Trophoblast cell (in vitro differentiated cells and primary cell): ENCODE measurements around the gene MT1HL1.

ENCODE experiments used
- DNase-seq, 2 donors: peaks; one replicate each; pipeline ENCODE4 v3.0.0-alpha.2; 2016
- H2AFZ ChIP-seq: 2 replicates; pipeline ENCODE4 v1.6.1; 2013; ENCODE audit warnings: low read length, moderate library complexity, mild to moderate bottlenecking; ENCODE audit not compliant: insufficient read depth, poor library complexity
- H2AK5ac ChIP-seq: 2 replicates; pipeline ENCODE4 v1.6.1; 2013; ENCODE audit warnings: mild to moderate bottlenecking, low read length
- H2BK120ac ChIP-seq: 2 replicates; pipeline ENCODE4 v1.6.1; 2013; ENCODE audit warnings: low read length, mild to moderate bottlenecking, moderate library complexity; ENCODE audit not compliant: insufficient read depth, poor library complexity
- H2BK12ac ChIP-seq: 2 replicates; pipeline ENCODE4 v1.6.1; 2013; ENCODE audit warnings: mild to moderate bottlenecking, low read length, moderate library complexity
- H2BK5ac ChIP-seq: 2 replicates; pipeline ENCODE4 v1.6.1; 2013; ENCODE audit warnings: low read length, low read depth, moderate library complexity, mild to moderate bottlenecking; ENCODE audit not compliant: poor library complexity
- H3K14ac ChIP-seq: 2 replicates; pipeline ENCODE4 v1.6.1; 2013; ENCODE audit warnings: mild to moderate bottlenecking, low read length
- H3K18ac ChIP-seq: 2 replicates; pipeline ENCODE4 v1.6.1; 2013; ENCODE audit warnings: mild to moderate bottlenecking, low read length
- H3K23ac ChIP-seq: 2 replicates; pipeline ENCODE4 v1.6.1; 2013; ENCODE audit warnings: low read length
- H3K27ac ChIP-seq: 2 replicates; pipeline ENCODE4 v1.5.1; 2013; ENCODE audit warnings: low read depth, mild to moderate bottlenecking, inconsistent platforms, low read length, moderate library complexity
- H3K27me3 ChIP-seq: 2 replicates; pipeline ENCODE4 v1.6.1; 2013; ENCODE audit warnings: inconsistent platforms, mild to moderate bottlenecking, low read length, moderate library complexity; ENCODE audit not compliant: insufficient read depth
- H3K36me3 ChIP-seq, 2 experiments: 1 replicate in 1 of 2; 2 replicates in 1 of 2; pipeline ENCODE4 v1.6.1; 2013; ENCODE audit warnings: low read length in 2 of 2, mild to moderate bottlenecking in 2 of 2, moderate library complexity in 1 of 2; ENCODE audit not compliant: insufficient read depth in 2 of 2, control insufficient read depth in 1 of 2
- H3K4ac ChIP-seq: 2 replicates; pipeline ENCODE4 v1.6.1; 2013; ENCODE audit warnings: low read depth, mild to moderate bottlenecking, low read length, moderate library complexity
- H3K4me1 ChIP-seq, 2 experiments: 1 replicate in 1 of 2; 2 replicates in 1 of 2; pipeline ENCODE4 v1.6.1; 2013; ENCODE audit warnings: low read length in 2 of 2, mild to moderate bottlenecking in 2 of 2, moderate library complexity in 1 of 2; ENCODE audit not compliant: insufficient read depth in 2 of 2, control insufficient read depth in 1 of 2
- H3K4me2 ChIP-seq: 2 replicates; pipeline ENCODE4 v1.6.1; 2013; ENCODE audit warnings: inconsistent platforms, mild to moderate bottlenecking, low read length, moderate library complexity
- H3K4me3 ChIP-seq: 2 replicates; pipeline ENCODE4 v1.5.1; 2013; ENCODE audit warnings: mild to moderate bottlenecking, low read depth, low read length, inconsistent platforms
- H3K79me1 ChIP-seq: one replicate; pipeline ENCODE4 v1.6.1; 2013; ENCODE audit warnings: low read length
- H3K79me2 ChIP-seq: 2 replicates; pipeline ENCODE4 v1.6.1; 2013; ENCODE audit warnings: low read length, mild to moderate bottlenecking; ENCODE audit not compliant: control insufficient read depth, insufficient read depth, poor library complexity
- H3K9ac ChIP-seq: 2 replicates; pipeline ENCODE4 v1.6.1; 2013; ENCODE audit warnings: mild to moderate bottlenecking, low read length
- H3K9me3 ChIP-seq: 2 replicates; pipeline ENCODE4 v1.6.1; 2013; ENCODE audit warnings: low read depth, mild to moderate bottlenecking, control low read depth, inconsistent platforms, low read length; ENCODE audit not compliant: insufficient read depth
- H4K12ac ChIP-seq: 2 replicates; pipeline ENCODE4 v1.6.1; 2013; ENCODE audit warnings: low read depth, mild to moderate bottlenecking, low read length, moderate library complexity
- H4K8ac ChIP-seq: 2 replicates; pipeline ENCODE4 v1.6.1; 2013; ENCODE audit warnings: low read depth, mild to moderate bottlenecking, low read length, moderate library complexity
- H4K91ac ChIP-seq: one replicate; pipeline ENCODE4 v1.6.1; 2013; ENCODE audit warnings: low read depth, mild to moderate bottlenecking, low read length, moderate library complexity
- WGBS: extraction: QIAGEN DNeasy Blood & Tissue Kit; methylation state at CpG from one replicate; pipeline ENCODE4 v1.1.7; 2013; ENCODE audit warnings: missing lambda C conversion rate; ENCODE audit not compliant: insufficient read length, insufficient coverage; ENCODE audit errors: extremely low coverage; 5-methylcytosine and 5-hydroxymethylcytosine counted together

Gene MT1HL1

GRCh38 chr1:237035759-237036158 lies 31.5 kb upstream of the MT1HL1 start:
- Histone ChIP-seq H3K9ac (no peak overlapping the region), H3K4me2 (no peak overlapping the region), H2BK12ac (no peak overlapping the region), H3K79me2 (peaks cover 3% of the 10 kb centered on the region), H2AK5ac (no peak overlapping the region), H4K91ac (no peak overlapping the region), H3K14ac (no peak overlapping the region), H3K27me3 (no peaks in the 10 kb centered on the region), H3K4me1 (peaks cover 7 to 14% of the 10 kb centered on the region in 2 experiments), H3K23ac (no peak overlapping the region), H2BK5ac (no peak overlapping the region), H4K12ac (no peak overlapping the region), H3K9me3 (peaks cover 2% of the 10 kb centered on the region), H3K4me3 (no peak overlapping the region), H3K36me3 (no peaks in the 10 kb centered on the region), H3K27ac (no peak overlapping the region), H3K18ac (no peak overlapping the region), H3K79me1 (peaks cover 9% of the 10 kb centered on the region), H4K8ac (no peak overlapping the region), H2BK120ac (no peak overlapping the region), H3K4ac (no peak overlapping the region), H2AFZ (no peak overlapping the region)
- no CpG with 5 or more reads among the region's 1 CpG for WGBS
- DNase-seq = no peak

- H3K4me2 ChIP-seq = no peak overlapping the region
- no peak overlapping the region for H4K91ac ChIP-seq
- H3K9ac ChIP-seq = no peak overlapping the region
- H3K23ac ChIP-seq = no peak overlapping the region
- no peak overlapping the region for H3K18ac ChIP-seq
- H2BK5ac ChIP-seq = no peak overlapping the region
- H2BK12ac ChIP-seq = no peak overlapping the region
- no peak overlapping the region for H4K12ac ChIP-seq
- DNase-seq = no peak
- H3K79me2 ChIP-seq = peaks cover 3% of the 10 kb centered on the region
- H3K4ac ChIP-seq = no peak overlapping the region
- H2BK120ac ChIP-seq = no peak overlapping the region
- no peak overlapping the region for H4K8ac ChIP-seq
- no CpG with 5 or more reads among the region's 4 CpGs for WGBS
- no peak overlapping the region for H3K4me3 ChIP-seq
- H3K36me3 ChIP-seq = no peaks in the 10 kb centered on the region
- H3K14ac ChIP-seq = no peak overlapping the region
- no peaks in the 10 kb centered on the region for H3K27me3 ChIP-seq
- H3K9me3 ChIP-seq = peaks cover 2% of the 10 kb centered on the region
- H3K4me1 ChIP-seq = peaks cover 7 to 14% of the 10 kb centered on the region in 2 experiments
- no peak overlapping the region for H2AK5ac ChIP-seq
- H3K79me1 ChIP-seq = peaks cover 10% of the 10 kb centered on the region
- H3K27ac ChIP-seq = no peak overlapping the region
- no peak overlapping the region for H2AFZ ChIP-seq
Measured at GRCh38 chr1:237033804-237034203, 29.6 kb upstream of the MT1HL1 start.

DNA sequence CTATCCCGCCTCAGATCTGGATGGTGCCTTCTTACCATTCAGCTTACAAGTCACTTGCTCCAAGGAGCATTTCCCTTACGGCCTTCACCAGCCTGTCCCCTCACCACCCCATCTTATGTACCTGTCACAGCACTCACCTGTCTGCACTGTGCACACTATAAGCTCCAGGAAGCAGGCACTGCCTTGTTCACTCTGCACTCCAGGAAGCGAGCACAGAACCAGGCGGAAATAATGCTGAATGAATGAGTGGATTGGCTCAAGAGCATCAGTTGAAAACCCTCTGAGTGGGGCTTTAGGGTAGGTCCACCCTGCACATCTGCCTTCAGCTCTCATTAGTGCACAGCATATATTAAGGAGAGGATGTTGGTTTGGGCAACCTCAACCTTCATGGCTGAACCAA lies 28.8 kb upstream of the MT1HL1 start:
- Histone ChIP-seq H2AK5ac (peak overlapping the region; percentile 21), H3K18ac (no peak overlapping the region), H3K23ac (no peak overlapping the region), H4K91ac (peak overlapping the region; percentile 76), H3K4ac (no peak overlapping the region), H2BK120ac (peak overlapping the region; percentile 20), H3K4me2 (no peak overlapping the region), H2BK12ac (peak overlapping the region; percentile 89), H2BK5ac (peak overlapping the region; percentile 27), H3K14ac (peak overlapping the region; percentile 71), H4K8ac (peak overlapping the region; percentile 30), H3K4me1 (peaks cover 7 to 14% of the 10 kb centered on the region in 2 experiments), H2AFZ (no peak overlapping the region), H3K79me2 (peaks cover 3% of the 10 kb centered on the region), H4K12ac (no peak overlapping the region), H3K79me1 (peaks cover 12% of the 10 kb centered on the region), H3K4me3 (no peak overlapping the region), H3K27ac (no peak overlapping the region), H3K36me3 (no peaks in the 10 kb centered on the region), H3K9me3 (peaks cover 2% of the 10 kb centered on the region), H3K9ac (no peak overlapping the region), H3K27me3 (no peaks in the 10 kb centered on the region)
- whole genome bisulfite sequencing = no CpG with 5 or more reads among the region's 4 CpGs
- no peak for DNase-seq

DNA sequence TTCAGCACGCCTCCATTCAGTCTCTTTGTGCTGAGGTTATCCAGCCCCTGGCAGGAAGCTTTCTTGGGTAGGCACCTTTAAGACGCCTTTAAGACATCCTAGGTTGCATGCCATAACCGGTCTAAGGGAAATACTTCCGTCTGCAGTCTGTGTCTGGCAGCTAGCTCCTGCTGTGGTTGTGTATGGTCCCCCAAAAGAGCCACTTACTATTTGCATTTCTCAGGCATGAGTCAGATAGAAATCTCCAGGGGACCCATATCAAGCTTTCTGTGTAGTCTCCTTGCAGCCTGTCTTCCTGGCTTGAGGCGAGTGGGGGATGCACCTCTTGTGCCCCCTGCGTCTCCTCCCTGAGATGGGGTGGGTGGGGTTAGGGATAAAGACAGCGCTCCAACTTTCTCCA lies 27.8 kb upstream of the MT1HL1 start:
- Histone ChIP-seq H2BK12ac (peak overlapping the region; percentile 42), H2BK5ac (peak overlapping the region; percentile 71), H3K4me1 (peaks cover 11 to 14% of the 10 kb centered on the region in 2 experiments), H3K14ac (peak overlapping the region; percentile 79), H3K36me3 (no peaks in the 10 kb centered on the region), H3K9ac (no peak overlapping the region), H3K79me2 (peaks cover 3% of the 10 kb centered on the region), H3K4ac (peak overlapping the region; percentile 49), H4K91ac (peak overlapping the region; percentile 76), H3K27me3 (no peaks in the 10 kb centered on the region), H3K4me3 (no peak overlapping the region), H3K23ac (no peak overlapping the region), H3K9me3 (peaks cover 2% of the 10 kb centered on the region), H2BK120ac (peak overlapping the region; percentile 84), H4K8ac (peak overlapping the region; percentile 66), H2AFZ (peak overlapping the region; percentile 28), H4K12ac (peak overlapping the region; percentile 22), H3K79me1 (peaks cover 12% of the 10 kb centered on the region), H3K27ac (peak overlapping the region; percentile 93), H2AK5ac (peak overlapping the region; percentile 41), H3K18ac (no peak overlapping the region), H3K4me2 (peak overlapping the region; percentile 34)
- DNase-seq = peak in 1 of 2 donors; percentile 4
- no CpG with 5 or more reads among the region's 7 CpGs for WGBS
